Stimulated activated CD4-positive, alpha-beta T cell treated with anti-CD3 and anti-CD28 coated beads, Interleukin-4, amount 100 ng/mL, for 24 hours (primary cell): ENCODE data around the gene ISCU.

Experiments
- DNase-seq: peaks from one replicate; pipeline ENCODE4 v3.0.0-alpha.2; 2020

ISCU gene

DNA sequence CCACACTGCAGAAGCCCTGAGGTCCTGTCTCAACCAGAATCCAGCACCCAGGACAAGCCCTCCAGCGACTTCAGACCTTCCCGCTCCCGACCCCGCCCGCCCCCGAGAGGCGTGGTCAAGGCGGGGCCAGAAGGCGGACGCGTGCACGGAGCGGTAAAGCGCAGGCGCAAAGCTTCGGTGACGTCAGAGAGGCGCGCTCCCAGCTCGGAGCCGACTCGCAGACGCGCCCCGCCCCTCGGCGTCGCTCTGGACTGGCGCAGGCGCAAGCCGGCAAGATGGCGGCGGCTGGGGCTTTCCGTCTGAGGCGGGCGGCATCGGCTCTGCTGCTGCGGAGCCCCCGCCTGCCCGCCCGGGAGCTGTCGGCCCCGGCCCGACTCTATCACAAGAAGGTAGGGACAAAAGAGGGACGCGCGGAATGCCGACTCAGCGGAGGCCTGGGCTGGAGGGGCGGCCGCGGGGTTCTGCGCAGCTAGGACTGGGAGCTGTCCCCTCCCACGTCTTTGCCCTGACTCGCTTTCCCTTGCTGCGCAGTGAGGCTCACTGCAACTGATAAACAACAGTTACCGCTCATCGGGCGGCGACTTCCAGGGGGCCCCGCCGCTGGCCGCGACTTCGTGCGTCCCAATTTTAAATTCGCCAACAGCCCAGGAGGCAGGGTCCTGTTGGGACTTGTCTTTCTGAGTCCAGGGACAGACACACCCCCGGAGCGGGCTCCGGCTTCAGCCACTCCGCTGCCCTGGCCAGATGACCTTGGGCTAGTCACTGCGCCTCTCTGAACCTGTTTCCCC lies at the start of gene ISCU:
Gene ISCU (plus strand): TSS at position 249 of the 788 bp plus-strand sequence. CDS start 27 bp downstream, at position 276.
- peak; percentile 99 for DNase-seq

DNA sequence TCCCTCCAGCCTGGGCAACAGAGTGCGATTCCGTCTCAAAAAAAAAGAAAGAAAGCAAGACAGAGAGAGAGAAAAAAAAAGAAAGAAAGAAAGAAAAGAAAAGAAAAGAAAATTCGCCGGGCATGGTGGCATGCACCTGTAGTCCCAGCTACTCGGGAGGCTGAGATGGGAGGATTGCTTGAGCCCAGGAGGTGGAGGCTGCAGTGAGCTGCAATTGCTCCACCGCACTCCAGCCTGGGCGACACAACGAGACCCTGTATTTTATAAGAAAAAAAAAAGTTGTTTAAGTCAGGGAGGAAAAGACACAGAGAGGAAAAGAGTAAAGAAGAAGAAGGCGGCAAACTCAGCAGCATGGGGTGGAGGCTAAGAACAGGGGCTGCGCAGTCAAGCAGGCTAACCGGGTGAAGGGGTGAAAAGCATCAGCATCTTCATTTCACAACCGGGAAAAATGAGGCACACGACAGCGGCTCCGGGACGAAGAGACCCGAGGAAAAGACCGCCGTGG lies 47.9 kb upstream of the ISCU start:
- DNase-seq: no peak

DNA sequence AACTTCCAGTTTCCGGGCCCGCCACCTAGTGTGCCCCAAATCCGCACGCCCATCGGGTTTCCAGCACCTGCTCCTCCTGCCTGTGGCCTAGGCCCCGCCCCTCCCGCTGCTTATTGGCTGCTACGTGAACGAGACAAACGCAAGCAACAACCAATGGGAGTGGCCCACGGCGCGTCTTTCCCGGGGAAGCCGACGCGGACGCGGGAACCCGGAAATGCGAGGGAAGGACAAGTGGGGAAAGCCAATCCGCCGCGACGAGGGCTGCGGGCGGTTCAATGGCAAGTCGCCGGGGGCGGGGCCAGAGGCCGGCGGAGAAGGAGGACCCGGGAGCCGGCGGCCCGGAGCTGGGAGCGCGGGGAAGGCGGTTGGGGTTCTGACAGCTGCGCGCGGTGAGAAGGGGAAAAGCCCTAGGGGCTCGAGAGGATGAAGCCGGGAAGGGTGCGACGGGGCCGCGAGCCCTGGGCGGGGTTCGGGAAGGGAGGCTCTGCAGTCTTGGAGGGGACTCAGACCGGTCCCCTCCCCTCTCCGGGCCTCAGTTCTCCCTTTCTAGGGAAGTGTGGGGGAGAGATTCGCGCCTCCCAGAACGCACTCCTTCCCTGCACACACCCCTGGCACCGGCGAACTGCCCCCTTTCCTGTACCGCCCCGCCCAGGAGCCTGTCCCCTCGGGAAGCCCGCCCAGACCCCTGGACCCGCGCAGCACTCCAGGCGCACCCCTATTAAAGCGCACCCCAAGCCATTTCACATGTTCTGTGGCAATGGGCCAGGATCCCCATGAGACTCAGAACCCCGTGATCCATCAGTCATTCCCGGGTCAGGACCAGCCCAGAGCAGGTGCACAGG lies 47.2 kb upstream of the ISCU start, which contains the start of gene FICD:
Gene FICD (plus strand): TSS at position 305 of the 842 bp plus-strand sequence. CDS start 1,696 bp downstream, outside the sequence.
- DNase-seq: peak; percentile 100

DNA sequence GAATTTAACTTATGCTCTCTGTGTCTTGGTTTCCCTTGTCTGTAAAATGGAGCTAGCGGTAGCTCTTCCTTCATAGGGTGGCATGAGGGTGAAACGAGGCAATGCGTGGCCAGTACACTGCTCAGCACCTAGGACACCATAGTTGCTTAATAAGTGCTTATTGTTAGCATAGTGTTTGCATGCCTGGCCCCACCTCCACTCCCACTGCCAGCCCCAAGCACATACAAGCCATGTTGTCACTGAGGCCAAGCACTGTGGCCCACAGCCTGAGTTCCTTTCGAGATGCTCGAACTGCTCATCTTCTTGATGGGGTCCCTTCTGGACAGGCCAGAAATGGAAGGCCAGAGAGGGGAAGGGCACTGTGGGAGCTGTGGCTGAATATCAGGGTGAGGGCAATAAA lies 46.5 kb upstream of the ISCU start:
- DNase-seq: no peak

DNA sequence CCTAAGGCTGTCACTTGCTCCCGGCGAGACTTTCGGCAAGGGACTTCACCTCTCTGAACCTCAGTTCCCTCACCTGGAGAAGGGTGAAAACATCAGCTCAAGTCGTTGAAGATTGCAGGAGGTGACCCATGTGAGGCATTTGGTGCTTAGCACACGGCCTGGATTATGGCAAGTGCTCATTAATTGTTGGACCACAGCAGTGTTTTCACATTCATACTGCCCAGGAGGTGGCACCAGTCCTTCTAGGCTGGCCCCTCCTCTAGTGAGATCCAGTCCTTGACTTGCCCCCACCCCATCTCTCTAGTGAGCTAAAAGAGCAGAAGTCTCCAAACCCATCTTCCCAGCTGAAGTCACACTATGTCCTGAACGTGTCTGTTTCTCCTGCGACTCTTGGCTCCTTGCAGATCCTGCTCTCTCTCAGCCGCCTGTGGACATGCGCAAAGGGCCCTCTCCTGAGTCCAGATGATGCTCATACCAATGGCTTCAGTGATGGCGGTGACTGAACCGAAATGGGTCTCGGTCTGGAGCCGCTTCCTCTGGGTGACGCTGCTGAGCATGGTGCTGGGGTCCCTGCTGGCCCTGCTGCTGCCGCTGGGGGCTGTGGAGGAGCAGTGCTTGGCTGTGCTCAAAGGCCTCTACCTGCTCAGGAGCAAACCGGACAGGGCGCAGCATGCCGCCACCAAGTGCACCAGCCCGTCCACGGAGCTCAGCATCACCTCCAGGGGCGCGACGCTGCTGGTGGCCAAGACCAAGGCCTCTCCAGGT lies 45.7 kb upstream of the ISCU start:
- no peak for DNase-seq

DNA sequence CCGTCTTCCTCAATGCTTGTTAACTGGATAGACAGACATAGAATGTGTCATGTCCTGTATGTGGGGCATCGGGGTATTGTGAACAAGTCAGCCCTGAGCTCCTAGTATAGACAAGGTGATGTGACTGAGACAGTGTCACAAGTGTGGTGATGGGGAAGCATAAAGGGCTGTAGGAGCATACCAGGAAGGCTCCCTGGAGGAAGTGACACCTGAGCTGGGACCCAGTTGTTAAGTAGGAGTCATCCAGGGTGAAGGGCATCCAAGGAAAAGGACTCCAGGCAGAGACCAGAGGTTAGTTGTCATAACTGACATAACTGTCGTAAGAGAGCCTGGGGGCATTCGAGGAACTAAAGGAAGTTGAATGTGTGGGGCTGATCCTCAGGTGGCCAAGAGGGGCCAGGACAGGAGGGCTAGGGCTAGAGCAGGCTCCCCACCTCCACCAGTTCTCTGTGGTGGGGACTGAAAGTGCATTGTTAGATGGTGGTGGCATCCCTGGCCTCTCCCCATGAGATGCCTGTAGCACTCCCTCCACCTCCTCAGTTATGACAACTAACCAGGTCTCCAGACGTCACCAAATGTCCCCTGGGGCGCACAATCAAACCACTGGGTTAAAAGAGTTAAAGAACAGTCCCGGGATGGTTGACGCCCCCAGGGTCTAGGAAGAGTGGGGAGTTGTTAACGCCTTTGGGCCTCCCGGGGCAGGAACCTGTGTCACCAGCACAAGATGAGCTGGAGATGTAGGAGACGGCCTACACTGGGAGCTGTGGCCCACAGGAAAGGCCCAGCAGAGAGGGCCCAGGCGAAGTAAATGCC lies 44.9 kb upstream of the ISCU start:
- DNase-seq: no peak

DNA sequence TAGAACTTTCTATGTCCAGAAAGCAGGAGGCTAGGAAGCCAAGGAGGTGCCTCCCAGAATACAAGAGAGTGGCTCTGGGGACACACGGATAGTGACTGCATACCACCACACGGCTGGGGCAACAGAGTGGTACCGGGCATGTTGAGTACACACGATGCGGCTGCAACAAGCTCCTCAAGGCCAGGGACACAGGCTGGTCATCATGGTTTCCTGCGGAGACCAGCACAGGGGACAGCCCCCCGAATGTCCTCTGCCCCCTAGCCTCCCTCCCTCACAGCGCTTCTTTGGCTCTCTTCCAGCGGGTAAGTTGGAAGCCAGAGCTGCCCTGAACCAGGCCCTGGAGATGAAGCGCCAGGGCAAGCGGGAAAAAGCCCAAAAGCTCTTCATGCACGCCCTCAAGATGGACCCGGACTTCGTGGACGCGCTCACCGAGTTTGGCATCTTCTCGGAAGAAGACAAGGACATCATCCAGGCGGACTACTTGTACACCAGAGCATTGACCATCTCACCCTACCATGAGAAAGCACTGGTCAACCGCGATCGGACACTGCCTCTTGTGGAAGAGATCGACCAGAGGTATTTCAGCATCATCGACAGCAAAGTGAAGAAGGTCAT lies 44.2 kb upstream of the ISCU start:
- DNase-seq: no peak

DNA sequence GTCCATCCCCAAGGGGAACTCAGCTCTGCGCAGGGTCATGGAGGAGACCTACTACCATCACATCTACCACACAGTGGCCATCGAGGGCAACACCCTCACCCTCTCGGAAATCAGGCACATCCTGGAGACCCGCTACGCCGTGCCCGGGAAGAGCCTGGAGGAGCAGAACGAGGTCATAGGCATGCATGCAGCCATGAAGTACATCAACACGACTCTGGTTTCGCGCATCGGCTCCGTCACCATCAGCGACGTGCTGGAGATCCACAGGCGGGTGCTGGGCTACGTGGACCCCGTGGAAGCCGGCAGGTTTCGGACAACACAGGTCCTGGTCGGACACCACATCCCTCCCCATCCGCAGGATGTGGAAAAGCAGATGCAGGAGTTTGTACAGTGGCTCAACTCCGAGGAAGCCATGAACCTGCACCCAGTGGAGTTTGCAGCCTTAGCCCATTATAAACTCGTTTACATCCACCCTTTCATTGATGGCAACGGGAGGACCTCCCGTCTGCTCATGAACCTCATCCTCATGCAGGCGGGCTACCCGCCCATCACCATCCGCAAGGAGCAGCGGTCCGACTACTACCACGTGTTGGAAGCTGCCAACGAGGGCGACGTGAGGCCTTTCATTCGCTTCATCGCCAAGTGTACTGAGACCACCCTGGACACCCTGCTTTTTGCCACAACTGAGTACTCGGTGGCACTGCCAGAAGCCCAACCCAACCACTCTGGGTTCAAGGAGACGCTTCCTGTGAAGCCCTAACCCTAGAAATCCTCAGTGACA lies 43.5 kb upstream of the ISCU start:
- DNase-seq: no peak

DNA sequence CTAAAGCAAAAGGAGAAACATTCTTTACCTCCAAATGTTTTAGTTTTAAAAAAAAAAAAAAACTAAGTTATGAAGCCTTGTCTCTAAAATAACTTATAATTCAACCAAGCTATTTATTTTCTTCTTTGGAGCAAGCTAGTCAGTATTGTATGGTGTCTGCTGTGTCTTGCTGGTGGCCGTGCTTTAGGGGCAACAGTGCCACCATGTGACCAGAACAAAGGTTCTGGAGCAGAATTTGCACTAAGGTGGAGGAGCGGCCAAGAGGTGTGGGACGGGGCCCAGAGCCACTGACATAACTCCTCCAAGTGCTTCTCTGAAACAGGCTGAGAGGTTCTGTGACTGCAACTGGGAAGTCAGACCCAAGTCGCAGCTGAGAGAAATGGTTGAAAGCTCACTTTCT lies 42.8 kb upstream of the ISCU start:
- no peak for DNase-seq

DNA sequence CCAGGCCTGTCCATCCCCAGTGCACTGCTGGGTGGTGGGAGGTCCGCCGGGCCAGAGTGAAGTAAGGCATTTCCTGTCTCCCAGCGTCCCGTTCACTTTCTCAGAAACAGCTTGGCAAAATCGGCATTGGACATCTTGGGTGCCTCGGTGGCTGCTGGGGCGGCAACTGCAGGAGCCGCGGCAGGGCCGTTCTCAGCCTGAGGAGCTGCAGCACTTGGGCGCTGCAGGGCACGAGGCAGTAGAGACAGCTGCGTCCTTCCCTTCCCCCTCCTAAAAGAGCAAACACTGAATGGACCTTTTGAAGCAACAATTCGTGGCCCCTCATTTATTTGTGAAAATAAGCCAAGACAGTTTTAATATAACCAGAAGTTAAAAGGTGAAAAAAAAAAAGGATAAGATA lies 39.0 kb upstream of the ISCU start:
- DNase-seq: no peak

DNA sequence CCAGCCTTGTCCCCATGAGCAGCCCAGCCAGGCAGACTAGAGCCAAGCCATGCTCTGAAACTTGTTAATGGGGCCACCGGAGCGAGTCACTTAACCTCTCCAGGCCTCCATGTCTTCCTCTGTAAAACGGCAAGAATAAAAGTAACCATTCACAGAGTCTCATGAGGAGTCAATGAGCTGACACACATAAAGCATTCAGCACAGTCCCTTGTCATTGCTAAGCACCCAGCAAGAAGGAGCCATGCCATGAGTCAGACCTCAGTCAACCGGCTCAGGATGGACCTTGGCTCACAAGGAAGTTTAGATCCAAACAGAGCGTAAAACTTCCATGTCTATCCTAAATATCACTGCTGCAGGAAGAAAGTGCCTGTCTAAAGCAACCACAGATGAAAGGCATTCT lies 36.7 kb upstream of the ISCU start:
- no peak for DNase-seq

DNA sequence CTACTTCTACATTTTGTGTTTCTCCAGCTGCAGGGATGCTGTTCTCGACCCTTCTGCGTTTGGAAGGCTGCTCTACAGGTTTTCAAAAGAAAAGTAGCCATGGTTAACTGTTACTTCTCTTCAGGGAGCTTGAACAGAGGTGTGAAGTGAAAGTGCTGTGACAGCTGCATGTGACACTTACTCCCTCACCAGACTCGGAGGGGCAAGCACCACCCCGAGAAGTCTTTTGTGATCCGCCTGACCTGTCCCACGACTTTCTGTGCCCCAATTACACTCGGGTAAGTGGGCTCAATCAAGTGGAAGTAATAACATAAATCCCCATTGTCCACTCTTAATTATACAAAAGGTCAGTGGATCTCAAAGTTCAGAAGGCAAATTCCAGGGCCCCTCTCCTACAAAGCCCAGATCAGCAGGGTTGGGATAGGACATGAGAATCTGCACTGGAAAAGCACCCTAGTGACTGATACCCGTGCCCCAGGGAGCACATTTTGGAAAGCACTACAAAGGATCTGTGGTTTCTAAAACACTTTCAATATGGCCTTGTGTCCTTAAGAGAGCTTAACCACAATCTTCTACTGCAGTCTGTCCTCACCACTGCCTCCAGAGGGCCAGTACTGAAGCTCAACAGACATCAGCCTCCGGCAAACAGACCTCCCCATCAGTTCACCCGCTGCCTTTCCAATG lies 35.8 kb upstream of the ISCU start:
- no peak for DNase-seq

DNA sequence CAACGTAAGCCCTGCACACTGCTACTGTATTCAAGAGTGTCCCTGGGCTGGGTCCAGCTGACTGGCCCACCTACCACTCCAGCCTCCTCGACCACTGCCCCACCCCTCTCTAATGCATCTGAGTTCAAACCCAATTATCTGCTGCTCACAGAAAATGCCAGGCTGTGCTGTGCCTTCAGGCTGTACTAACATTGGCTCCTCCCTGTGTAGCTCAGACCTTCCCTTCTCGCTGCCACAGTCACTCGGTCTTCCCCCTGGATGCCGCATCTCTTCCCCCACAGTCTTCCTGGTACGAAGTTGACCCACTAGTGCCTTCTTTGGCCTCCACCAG lies 35.3 kb upstream of the ISCU start:
- DNase-seq: no peak

DNA sequence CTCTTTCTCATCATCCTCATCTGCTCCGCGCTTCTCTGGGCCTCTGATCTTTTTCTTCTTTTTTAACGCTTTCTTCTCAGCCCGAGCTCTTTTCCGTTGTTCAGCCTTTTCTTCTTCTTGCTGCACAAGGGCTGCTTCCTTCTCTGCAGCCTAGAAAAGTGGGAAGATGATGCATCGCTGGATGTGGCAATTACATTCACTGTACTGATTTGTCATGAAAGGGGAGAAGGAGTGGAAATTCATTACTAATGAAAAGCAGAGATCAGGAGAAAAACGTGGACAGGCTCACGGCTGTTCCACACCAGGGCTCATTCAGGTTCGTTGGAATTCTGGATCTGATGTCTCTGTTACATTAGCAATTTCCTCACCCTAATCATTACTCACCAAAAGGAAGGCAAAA lies 32.2 kb upstream of the ISCU start:
- DNase-seq: no peak

DNA sequence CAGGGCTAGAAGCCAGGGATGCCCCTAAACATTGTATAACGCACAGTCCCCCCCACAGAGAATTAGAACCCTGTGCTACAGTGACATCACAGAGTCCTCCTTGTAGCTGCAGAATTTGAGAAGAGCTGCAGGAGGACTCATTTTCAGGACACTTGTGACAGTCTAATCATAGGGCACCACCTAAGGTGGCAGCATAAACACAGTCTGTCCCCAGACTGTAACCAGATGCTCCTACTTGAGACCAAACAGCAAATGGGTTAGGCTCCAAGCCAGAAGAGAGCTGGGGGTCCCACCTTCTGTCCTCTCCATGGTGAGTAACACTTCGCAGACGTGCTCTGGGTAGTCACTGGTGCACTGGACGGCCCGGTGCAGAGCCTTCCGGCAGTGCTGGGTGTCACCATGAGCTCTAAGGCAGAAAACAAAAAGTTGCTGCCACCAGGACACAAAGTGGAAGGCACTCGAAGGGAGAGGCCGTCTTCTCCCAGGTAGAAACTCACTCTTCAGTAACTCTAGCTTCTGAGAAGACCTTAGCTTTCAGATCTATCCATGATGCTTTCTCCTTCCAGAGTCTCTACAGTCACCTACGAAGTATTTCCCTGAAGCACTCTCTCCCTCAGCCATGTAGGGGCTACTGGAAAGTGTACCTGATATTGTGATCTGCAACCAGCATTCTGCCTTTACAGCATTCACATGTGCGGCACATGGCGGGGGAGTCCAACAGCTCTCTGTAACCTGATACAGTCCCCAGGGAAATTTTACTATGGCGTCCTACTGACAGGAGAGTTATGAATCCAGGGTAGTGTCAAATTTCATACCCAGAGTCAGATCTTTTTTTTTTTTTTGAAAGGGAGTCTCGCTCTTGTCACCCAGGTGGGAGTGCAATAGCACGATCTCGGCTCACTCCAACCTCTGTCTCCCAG lies 30.2 kb upstream of the ISCU start:
- DNase-seq: no peak

DNA sequence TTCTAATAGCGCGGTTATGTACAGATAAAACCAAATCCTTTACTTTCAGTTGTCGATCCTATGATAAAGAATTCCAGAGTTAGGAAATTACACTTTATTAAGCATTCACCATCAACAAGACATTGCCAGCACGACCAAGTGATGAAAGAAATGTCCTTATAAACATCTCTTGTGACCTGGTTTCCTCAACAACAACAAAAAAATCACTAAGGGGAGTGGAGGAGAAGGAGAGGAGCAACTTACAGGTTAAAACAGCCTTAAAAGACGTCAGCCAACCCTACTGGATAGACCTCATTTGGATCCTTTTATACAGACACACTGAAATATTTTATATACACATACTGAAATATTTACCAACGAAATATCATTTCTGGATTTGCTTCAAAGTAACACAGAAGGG lies 24.2 kb upstream of the ISCU start:
- DNase-seq: no peak

DNA sequence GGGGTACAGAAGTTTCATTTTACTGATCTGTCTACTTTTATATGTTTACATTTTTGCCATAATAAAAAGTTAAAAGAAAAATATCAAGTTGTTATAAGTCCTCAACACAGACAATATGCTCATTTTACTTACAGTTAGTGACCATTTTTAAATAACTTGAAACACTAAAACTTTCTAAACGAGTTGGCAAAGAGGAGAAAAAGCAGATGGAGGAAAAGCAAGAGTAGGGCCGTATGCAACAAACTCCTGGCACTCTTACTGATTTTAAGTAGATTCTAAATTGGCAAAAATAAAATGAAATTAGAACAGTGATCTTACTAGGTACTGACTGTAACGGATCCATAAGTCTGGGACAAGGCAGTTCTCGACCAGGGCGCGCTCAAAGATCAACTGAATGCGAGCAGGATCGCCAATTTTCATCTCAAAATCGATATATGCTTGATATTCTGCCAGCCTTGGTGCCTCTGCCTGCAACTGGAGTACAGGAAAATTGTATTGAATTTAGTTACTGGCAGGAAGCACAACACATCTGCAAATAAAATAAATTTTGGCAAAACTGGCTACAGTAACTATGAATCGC lies 23.7 kb upstream of the ISCU start:
- DNase-seq: no peak

DNA sequence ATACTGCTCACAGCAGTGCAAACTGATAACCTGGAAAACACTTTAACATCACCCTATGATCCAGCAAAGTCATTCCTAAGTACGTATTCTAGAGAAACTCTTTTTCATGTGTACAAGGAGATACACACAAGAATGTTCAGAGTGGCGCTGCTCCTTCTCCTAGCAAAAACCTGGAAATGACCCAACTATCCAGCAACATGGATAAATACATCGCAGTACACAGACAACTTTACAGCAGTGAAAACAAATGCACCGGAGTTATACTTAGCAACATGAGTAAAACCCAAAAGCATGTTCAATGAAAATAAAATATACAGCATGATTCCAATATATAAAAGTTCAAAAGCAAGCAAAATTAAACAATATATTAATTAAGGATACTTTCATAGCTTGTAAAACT lies 20.1 kb upstream of the ISCU start:
- no peak for DNase-seq

DNA sequence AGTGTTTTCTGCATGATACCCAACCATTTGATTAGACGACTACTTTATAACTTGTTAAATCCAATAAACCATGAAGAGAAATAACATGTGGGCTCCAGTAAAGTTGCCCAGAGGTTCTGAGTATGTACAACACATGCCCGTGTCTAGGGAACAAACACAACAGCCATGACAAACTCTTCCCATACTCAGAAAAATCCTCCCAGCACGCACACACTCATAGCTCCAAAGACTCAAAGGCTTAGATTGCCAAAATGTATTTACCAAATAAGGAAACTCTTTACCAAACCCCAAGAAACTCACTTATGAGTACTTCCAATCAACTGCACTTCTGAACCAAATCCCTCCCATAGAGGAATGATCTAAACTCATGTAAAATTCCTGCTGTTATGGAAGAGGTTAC lies 18.7 kb upstream of the ISCU start:
- DNase-seq: no peak
